ENCODE results near the gene HTR1D.
A peak's percentile ranks its signal among the peaks of the same experiment; 100 is the strongest.
"Not testable (repeated sequence)": the region's sequence is repeated elsewhere in the genome, so short reads cannot be mapped to it uniquely, and the experiment has no call there.

HTR1D gene

GRCh38 chr1:23215751-23216449, 1.4 kb downstream of the HTR1D start:
- DNase-seq = no peak

GRCh38 chr1:23215291-23215690, 2.0 kb downstream of the HTR1D start:
- DNase-seq = no peak

- DNase-seq = no peak
Measured at GRCh38 chr1:23214640-23215039, 2.7 kb downstream of the HTR1D start.

- no peak for DNase-seq
Measured at GRCh38 chr1:23211955-23212354, 5.3 kb downstream of the HTR1D start.

- DNase-seq = no peak
Measured at GRCh38 chr1:23210963-23211362, 6.3 kb downstream of the HTR1D start.

- DNase-seq = no peak
Measured at GRCh38 chr1:23210351-23210785, 6.9 kb downstream of the HTR1D start.

- no peak for DNase-seq
Measured at GRCh38 chr1:23209770-23210169, 7.5 kb downstream of the HTR1D start.

- DNase-seq = no peak
Measured at GRCh38 chr1:23208527-23208926, 8.8 kb downstream of the HTR1D start.

- DNase-seq = not testable (repeated sequence)
Measured at GRCh38 chr1:23207733-23208132, 9.6 kb downstream of the HTR1D start.

GRCh38 chr1:23202263-23202749, 15.0 kb downstream of the HTR1D start:
- DNase-seq = no peak

GRCh38 chr1:23200883-23201282, 16.4 kb downstream of the HTR1D start:
- no peak for DNase-seq

GRCh38 chr1:23198373-23198772, 18.9 kb downstream of the HTR1D start:
- no peak for DNase-seq

GRCh38 chr1:23196627-23197328, 20.5 kb downstream of the HTR1D start:
- no peak for DNase-seq

GRCh38 chr1:23194119-23194984, 22.9 kb downstream of the HTR1D start:
- no peak for DNase-seq

GRCh38 chr1:23193391-23194118, 23.7 kb downstream of the HTR1D start:
- no peak for DNase-seq

GRCh38 chr1:23191199-23191598, 26.1 kb downstream of the HTR1D start:
- DNase-seq = no peak

GRCh38 chr1:23188936-23189452, 28.3 kb downstream of the HTR1D start:
- not testable (repeated sequence) for DNase-seq

- DNase-seq = no peak
Measured at GRCh38 chr1:23188434-23188884, 28.8 kb downstream of the HTR1D start.

- DNase-seq = no peak
Measured at GRCh38 chr1:23187637-23188036, 29.7 kb downstream of the HTR1D start.

- no peak for DNase-seq
Measured at GRCh38 chr1:23185381-23185780, 31.9 kb downstream of the HTR1D start.

GRCh38 chr1:23184212-23184934, 32.9 kb downstream of the HTR1D start:
- DNase-seq = peak; percentile 70

GRCh38 chr1:23179862-23180261, 37.4 kb downstream of the HTR1D start:
- no peak for DNase-seq
